IMR-90 (cell line): ENCODE data around the gene H2BW1.

Experiments used
- CEBPB ChIP-seq: IDR thresholded peaks from 2 replicates; pipeline ENCODE4 v1.6.1; 2012; ENCODE audit warnings: low read depth, low read length, improper control_type of control experiment
- CHD1 ChIP-seq: IDR thresholded peaks from 2 replicates; pipeline ENCODE4 v1.6.1; 2012; ENCODE audit warnings: low read depth, low read length, improper control_type of control experiment
- MAFK ChIP-seq: IDR thresholded peaks from 2 replicates; pipeline ENCODE4 v1.6.1; 2012; ENCODE audit warnings: low read depth, low read length, improper control_type of control experiment
- NFE2L2 ChIP-seq: fragments of 150-350 bp; IDR thresholded peaks from 2 replicates; pipeline ENCODE4 v1.6.1; 2016; ENCODE audit warnings: low read depth, mild to moderate bottlenecking, low read length
- POLR2A ChIP-seq: IDR thresholded peaks from 2 replicates; pipeline ENCODE4 v1.6.1; 2012; ENCODE audit warnings: mild to moderate bottlenecking, low read depth, low read length
- RAD21 ChIP-seq: IDR thresholded peaks from 2 replicates; pipeline ENCODE4 v1.6.1; 2012; ENCODE audit warnings: low read length, improper control_type of control experiment
- RCOR1 ChIP-seq: IDR thresholded peaks from 2 replicates; pipeline ENCODE4 v1.6.1; 2012; ENCODE audit warnings: mild to moderate bottlenecking, low read length, improper control_type of control experiment; ENCODE audit not compliant: insufficient replicate concordance
- SMC3 ChIP-seq: fragments of 150-350 bp; IDR thresholded peaks from 2 replicates; pipeline ENCODE4 v1.6.1; 2016; ENCODE audit warnings: low read depth, mild to moderate bottlenecking, antibody characterized with exemption, low read length, moderate library complexity
- TF ChIP-seq, protein P1 (sequence below): fragments of 150-350 bp; IDR thresholded peaks from 2 replicates; pipeline ENCODE4 v1.6.1; 2016; ENCODE audit warnings: low read depth, mild to moderate bottlenecking, low read length, moderate library complexity, borderline replicate concordance
- TF ChIP-seq, protein P2 (sequence below): conservative IDR thresholded peaks from 2 replicates; pipeline ENCODE4 v1.5.1; 2012; ENCODE audit warnings: mild to moderate bottlenecking, low read depth, low read length, improper control_type of control experiment
- TF ChIP-seq, protein P3 (sequence below): fragments of 150-350 bp; IDR thresholded peaks from 2 replicates; pipeline ENCODE4 v1.6.1; 2017; ENCODE audit warnings: mild to moderate bottlenecking, antibody characterized with exemption, low read length, low read depth

DNA sequence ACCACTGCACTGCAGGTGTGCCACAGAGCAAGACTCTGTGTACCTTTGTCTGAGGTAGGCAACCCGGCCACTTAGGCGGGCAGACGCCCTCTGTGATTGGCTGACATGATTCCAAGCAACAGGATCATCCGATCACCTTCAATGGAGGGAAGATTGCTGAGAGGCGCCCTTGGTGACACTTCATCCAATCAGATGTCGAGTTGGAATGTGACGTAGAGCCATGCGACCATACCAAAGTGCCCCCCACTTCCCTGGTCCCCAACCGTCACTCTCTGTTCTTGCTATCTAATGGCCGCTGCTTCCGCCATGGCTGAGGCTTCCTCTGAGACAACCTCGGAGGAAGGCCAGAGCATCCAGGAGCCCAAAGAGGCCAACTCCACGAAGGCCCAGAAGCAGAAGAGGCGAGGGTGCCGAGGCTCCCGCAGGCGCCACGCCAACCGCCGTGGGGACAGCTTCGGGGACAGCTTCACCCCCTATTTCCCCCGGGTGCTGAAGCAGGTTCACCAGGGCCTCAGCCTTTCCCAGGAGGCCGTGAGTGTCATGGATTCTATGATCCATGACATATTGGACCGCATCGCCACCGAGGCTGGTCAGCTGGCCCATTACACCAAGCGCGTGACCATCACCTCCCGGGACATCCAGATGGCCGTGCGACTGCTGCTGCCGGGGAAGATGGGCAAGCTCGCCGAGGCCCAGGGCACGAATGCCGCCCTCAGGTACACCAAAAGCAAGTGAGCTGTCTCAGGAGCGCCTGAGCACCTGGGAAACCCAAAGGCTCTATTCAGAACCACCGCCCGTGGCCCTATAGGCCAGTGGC is 26.4 kb upstream of the H2BW1 start, which contains the start of gene H2BW2:
- TF ChIP-seq MAFK (no peak), RAD21 (no peak), CEBPB (no peak), RCOR1 (no peak), CHD1 (no peak), POLR2A (no peak), SMC3 (no peak), NFE2L2 (no peak)
- TF ChIP-seq, protein P1, sequence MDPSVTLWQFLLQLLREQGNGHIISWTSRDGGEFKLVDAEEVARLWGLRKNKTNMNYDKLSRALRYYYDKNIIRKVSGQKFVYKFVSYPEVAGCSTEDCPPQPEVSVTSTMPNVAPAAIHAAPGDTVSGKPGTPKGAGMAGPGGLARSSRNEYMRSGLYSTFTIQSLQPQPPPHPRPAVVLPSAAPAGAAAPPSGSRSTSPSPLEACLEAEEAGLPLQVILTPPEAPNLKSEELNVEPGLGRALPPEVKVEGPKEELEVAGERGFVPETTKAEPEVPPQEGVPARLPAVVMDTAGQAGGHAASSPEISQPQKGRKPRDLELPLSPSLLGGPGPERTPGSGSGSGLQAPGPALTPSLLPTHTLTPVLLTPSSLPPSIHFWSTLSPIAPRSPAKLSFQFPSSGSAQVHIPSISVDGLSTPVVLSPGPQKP, result no peak
- TF ChIP-seq, protein P2, sequence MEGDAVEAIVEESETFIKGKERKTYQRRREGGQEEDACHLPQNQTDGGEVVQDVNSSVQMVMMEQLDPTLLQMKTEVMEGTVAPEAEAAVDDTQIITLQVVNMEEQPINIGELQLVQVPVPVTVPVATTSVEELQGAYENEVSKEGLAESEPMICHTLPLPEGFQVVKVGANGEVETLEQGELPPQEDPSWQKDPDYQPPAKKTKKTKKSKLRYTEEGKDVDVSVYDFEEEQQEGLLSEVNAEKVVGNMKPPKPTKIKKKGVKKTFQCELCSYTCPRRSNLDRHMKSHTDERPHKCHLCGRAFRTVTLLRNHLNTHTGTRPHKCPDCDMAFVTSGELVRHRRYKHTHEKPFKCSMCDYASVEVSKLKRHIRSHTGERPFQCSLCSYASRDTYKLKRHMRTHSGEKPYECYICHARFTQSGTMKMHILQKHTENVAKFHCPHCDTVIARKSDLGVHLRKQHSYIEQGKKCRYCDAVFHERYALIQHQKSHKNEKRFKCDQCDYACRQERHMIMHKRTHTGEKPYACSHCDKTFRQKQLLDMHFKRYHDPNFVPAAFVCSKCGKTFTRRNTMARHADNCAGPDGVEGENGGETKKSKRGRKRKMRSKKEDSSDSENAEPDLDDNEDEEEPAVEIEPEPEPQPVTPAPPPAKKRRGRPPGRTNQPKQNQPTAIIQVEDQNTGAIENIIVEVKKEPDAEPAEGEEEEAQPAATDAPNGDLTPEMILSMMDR, result no peak
- TF ChIP-seq, protein P3, sequence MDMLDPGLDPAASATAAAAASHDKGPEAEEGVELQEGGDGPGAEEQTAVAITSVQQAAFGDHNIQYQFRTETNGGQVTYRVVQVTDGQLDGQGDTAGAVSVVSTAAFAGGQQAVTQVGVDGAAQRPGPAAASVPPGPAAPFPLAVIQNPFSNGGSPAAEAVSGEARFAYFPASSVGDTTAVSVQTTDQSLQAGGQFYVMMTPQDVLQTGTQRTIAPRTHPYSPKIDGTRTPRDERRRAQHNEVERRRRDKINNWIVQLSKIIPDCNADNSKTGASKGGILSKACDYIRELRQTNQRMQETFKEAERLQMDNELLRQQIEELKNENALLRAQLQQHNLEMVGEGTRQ, result no peak
